NK-92 treated with Interleukin-12 subunit alpha and Interleukin-12 subunit beta, amount 100 ng/mL, for 24 hours (cell line): ENCODE data around the gene PFKP.

Experiments
- DNase-seq: peaks from one replicate; lab custom pipeline; 2025; lab: John Stamatoyannopoulos, UW

The PFKP gene

GRCh38 chr10:3069876-3070275, 2.5 kb downstream of the PFKP start:
- no peak for DNase-seq

DNA sequence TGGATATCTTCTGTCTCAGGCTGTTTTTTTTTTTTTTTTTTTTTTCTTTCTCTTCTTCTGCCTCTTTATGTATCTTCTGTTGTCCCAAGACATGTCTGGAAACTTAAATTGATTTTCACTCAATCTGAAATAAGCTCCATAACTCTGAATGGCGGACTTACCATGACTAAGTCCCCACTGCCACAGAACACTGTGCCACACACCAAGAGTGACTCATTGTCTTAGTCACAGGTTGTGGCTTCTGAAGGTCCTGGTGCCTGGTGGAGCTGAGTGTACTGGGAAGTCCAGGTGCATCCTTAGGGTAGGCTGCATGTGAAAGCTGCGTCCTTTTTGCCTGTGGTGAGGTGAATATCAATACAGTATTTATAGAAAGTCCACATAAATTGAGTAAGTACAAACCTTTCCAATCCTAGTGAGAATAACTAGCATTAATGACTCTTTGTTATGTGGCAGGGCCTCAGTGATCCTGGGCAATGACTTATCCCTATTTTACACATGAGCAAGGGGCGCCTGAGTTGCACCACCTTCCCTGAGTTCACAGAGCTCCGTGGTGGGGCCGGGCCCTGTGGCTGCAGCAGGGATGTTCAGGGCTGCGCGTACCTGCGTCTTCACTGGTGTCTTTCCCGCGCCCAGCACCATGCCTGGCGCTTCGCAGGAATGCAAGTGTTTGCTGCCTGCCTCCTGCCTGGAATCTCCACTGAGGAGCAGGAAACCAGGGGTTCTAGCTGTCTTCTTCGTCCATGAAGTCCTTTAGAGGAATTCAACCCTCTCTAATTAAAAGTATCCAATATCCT, 4.3 kb downstream of the PFKP start:
- DNase-seq, result peak; percentile 12

DNA sequence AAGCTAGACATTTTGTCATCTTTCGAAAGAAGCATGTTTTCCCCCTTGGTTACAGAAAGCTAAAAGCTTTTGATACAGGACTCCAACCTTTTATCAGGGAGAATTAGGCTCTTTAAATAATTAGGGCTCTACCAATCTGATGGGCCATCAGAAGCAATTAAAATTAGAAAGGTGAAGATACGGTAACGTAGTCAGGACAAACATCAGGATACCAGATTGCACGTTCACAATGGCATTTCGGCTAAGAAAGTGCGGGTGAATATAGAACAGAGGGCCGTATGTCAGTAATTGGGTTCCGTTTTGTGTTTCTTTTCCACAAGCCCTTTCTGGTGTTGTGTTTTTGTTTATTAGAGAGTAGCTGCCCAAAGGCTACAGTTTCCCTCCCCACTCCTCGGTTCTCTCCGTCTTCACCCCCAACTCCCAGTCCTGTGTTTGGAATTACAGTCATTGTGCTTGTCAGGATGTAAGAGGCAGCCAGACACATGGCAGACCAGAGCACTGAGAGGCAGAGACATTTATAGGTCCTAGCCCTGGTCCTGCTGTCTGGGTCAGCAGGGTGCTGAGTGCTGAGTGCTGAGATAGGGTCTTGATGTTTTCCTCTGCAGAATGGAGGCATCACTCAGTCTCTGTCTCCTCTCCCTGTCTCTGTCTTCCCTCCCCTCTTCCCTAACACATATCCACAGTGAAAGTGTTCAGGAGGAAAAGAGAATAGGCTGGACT, 5.5 kb downstream of the PFKP start:
- no peak for DNase-seq

GRCh38 chr10:3074145-3074665, 6.9 kb downstream of the PFKP start:
- DNase-seq, result no peak

GRCh38 chr10:3074985-3075600, 7.7 kb downstream of the PFKP start:
- no peak for DNase-seq

- no peak for DNase-seq
Observed at GRCh38 chr10:3076138-3076537, 8.8 kb downstream of the PFKP start.

GRCh38 chr10:3077509-3077908, 10.2 kb downstream of the PFKP start:
- no peak for DNase-seq

- DNase-seq, result no peak
Observed at GRCh38 chr10:3077940-3078630, 10.7 kb downstream of the PFKP start.

DNA sequence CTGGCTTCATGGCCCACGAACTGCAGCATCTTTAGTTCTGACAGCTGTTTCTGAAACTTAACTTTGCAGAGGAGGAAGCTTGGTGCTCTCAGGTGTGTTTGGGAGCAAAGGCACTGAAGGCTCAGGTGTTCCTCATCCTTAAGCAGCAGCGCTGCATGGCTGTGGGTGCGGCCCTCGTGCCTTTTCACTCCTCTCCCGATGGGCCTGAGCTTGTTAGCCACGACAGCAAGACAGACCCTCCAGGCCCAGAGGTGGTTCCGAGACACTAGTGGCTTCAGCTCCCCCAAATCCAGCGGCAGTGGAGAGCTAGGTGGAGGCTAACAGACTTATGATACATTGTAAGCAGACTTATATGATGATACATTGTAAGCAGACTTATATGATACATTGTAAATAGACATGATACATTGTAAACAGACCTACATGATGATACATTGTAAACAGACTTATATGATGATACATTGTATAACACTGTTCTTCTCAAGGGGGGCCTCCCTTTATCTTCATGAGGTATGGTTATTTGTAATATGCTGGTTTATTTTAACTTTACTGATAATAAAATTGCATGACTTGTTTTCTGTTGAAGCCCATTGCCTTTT, 14.1 kb downstream of the PFKP start:
- DNase-seq, result no peak

DNA sequence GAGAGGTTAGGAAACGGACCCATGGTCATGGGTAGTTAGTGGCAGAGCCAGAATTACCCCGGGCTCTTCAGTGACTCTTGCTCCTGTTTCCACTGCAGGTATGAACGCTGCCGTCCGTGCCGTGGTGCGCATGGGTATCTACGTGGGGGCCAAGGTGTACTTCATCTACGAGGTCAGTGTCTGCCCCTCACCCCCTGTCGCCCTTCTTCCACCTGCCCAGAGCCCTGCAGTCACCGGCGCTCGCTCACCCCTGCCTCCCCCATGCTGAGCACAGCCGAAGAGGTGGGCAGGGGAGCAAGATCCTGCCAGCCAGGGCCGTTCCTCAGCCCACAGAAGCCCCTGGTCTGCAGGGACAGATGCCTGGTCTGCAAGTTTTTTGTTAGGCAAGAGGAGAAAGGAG, 14.9 kb downstream of the PFKP start:
- DNase-seq, result no peak

DNA sequence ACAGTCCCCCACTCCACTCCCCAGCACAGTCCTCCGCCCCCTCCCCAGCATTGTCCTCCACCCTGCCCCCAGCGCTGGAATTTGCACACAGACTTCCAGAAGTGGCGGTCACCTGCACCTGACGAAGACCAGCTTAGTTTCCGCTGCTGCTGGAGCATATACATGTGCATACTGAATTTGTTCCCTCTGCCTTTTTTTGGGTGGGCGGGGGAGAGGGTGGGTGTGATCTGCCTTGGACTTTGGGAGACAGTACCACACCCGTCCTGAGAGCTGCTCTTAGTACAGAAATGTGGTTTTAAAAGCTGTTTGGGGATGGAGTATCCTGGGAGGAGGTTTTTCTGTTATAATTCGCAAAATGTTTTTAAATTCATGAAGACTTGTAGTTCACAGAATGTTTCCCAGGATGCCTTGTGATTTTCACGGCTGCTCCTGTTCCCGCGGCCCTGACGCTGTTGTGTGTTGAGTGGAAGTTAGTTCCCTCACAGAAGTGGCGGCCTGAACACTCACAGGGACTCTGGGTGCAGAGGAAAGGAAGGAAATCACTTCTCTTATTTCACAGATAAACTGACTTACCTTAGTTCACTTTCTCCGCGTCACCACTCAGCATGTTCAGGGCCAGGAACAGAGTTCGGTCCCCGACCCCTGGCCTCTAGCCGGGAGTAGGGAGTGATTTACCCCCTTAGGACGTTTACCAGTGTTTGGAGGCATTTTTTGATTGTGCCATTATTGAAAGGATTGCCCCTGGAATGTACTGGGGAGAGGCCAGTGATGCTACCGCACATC, 18.6 kb downstream of the PFKP start:
- DNase-seq, result no peak

DNA sequence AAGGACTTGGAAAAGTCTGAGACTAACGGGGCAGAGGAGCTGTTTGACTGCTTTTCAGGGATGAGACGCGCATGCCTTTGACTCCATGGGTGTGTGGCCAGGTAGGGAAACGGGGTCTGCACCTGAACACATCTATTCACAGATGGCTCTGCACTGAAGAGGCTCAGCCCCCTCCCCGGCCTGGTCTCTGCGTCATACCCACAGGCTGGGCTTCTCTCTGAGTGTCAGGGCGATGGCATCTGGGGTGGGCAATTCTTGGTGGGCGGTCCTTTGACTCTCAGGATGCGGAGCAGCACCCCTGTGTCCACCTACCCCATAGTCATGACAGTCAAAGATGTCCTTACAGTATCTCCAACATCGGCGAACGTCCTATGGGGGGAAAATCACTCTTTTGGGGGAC, 23.0 kb downstream of the PFKP start:
- DNase-seq, result no peak

GRCh38 chr10:3090914-3091787, 23.8 kb downstream of the PFKP start:
- no peak for DNase-seq

GRCh38 chr10:3091921-3092320, 24.6 kb downstream of the PFKP start:
- no peak for DNase-seq

DNA sequence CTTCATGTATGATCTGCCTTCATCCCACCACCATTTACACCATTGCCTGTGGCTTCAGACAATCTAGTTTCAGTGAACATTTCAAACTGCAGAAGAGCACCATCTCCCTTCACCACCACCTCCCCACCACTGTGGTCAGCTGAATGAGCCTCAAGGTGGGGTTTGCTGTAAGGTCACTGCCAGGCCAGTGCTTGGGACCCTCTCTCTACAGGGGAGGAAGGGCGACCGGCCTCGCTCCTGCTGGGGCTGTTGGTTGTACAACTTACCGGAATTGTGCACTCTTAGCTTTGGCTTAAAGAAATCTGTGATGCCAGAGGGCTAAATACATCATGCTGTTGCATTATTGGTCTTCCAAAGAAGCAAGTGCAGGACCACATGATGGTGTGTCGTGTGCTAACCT, 26.6 kb downstream of the PFKP start:
- no peak for DNase-seq

DNA sequence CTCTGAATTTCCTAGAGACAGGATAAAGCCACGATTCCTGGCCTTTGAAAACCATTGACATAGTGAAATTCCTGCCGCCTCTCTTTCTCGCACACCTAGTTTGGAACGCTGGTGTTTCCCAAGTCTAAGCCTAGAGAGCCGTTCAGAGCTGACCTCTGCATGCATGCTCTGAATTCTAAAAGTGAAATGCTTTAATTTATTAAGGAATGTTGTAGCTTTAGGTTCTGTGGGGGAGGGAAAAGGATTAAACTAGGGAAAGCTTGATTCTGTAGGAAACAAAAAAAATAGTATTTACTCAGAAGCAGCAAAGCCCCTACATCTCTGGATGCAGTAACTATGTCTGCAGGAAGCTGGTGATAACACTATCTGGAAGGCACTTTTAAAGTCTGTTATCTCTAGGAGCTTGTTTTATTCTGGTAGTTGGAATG, 27.3 kb downstream of the PFKP start:
- no peak for DNase-seq

DNA sequence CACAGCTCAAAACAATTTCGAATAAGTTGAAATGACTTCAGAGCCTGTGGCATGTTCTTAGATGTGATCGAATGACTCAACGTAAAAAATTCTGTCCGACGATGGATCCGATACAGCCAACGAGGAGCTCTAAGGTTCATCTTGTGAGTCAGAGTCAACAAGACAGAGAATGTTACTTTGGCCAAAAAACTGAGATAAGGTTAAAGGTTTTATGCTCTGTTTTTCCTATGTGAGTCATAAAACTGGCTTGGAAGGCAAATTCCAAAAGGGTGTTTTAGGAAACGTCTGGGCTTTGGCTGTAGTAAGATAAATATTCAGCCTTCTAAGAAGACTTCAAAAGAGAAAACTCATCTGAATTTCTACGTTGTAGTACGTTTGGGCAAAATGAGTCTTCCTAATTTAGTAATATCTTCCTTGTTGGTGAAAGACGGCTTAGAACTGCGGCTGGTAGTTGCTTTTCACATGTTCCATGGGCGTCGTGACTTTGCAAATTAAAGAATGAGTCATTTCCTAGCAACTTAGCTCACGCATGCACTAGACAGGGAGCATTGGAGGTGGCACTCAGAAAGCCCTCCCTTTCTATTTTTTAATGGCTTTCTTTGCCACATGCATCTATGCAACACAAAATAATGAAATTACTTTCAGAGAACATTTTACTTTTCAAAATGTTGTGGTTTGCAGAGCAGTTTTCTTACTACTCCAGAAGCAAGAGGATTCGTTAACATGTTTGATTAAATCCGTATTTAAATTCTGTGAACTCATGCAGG, 28.2 kb downstream of the PFKP start:
- no peak for DNase-seq

DNA sequence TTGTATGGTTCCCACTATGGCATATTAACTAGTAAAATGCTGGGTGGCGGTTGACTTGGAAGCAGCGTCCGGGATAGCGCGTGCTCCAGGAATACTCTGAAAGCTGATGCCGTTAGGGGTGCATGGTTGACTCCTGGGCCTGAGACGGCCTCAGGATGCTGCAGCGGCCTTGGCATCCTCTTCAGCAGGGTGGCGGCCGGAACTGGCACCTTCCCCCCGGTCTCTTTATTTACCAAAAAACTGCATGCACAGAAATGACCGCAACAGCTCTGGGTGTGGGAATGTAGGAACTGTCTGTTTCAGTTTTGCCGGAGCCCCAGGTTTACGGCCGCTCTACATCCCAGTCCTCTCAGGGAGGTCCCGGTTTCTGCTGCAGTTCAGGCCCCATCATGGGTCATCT, 28.8 kb downstream of the PFKP start:
- DNase-seq, result no peak

- no peak for DNase-seq
Observed at GRCh38 chr10:3097160-3097559, 29.8 kb downstream of the PFKP start.
